Measurements from ENCODE around the gene SLC2A13.

DNA sequence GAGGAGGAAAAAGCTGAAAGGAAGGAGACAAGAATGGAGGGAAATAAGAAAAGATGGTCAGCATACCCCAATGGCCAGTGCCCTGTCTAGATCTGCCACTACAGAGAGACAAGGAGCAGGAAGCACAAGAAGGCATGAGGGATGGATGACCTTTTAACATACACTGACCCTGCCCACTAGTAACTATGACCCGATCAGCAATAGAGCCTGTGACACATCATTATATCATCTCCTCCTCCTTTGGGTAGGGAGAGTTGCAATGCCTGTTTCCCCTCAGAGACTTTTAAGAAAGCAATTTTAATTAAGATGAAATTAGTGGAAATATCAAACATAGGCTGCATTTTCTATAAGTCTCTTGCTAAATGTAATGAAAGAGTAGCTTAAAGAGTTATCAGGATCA is 4.7 kb upstream of the SLC2A13 start:
- no peak for TF ChIP-seq POLR2A (IDR thresholded peaks at IDR 0.05)
- TF ChIP-seq, protein P1, sequence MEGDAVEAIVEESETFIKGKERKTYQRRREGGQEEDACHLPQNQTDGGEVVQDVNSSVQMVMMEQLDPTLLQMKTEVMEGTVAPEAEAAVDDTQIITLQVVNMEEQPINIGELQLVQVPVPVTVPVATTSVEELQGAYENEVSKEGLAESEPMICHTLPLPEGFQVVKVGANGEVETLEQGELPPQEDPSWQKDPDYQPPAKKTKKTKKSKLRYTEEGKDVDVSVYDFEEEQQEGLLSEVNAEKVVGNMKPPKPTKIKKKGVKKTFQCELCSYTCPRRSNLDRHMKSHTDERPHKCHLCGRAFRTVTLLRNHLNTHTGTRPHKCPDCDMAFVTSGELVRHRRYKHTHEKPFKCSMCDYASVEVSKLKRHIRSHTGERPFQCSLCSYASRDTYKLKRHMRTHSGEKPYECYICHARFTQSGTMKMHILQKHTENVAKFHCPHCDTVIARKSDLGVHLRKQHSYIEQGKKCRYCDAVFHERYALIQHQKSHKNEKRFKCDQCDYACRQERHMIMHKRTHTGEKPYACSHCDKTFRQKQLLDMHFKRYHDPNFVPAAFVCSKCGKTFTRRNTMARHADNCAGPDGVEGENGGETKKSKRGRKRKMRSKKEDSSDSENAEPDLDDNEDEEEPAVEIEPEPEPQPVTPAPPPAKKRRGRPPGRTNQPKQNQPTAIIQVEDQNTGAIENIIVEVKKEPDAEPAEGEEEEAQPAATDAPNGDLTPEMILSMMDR (IDR thresholded peaks at IDR 0.05), result no peak

Data from body of pancreas (tissue), 4 donors.